GM12878 (cell line): ENCODE data around the gene PAEP. TPM values are rescaled to one million over a fixed set of nuclear protein-coding genes. Genes with fewer than 3 reads are reported as not detected.
"Not testable (repeated sequence)": the region's sequence is repeated elsewhere in the genome, so short reads cannot be mapped to it uniquely, and the experiment has no call there.

Source experiments
- ATAC-seq: fragments of 200-7000 bp; cut with Tn5 transposase; 3 replicates; pipeline ENCODE4 v1.9.1; 2020; ENCODE audit warnings: mild to moderate bottlenecking, moderate library complexity
- BruUV-seq: library from RNA; stranded (reverse); fragments of 400-500 nt; replicated peaks from 2 replicates; lab custom pipeline; 2021; lab: Mats Ljungman, UMichigan
- CTCF ChIA-PET: fragments of 300-600 bp; sonication (Branson Sonifier 250); formaldehyde crosslinking; extraction: SDS; loops from one replicate; lab custom pipeline; 2021; ENCODE audit warnings: inconsistent platforms; lab: Yijun Ruan, JAX
- POLR2A ChIA-PET: fragments of 350-600 bp; formaldehyde crosslinking; extraction: SDS; loops from one replicate; lab custom pipeline; 2021; ENCODE audit warnings: inconsistent platforms; lab: Charles Lee
- RAD21 ChIA-PET: fragments of 300-600 bp; sonication (Branson Sonifier 250); formaldehyde crosslinking; loops from one replicate; lab custom pipeline; 2023; ENCODE audit warnings: antibody characterized with exemption; ENCODE audit not compliant: unreplicated experiment; lab: Charles Lee
- SMC1A ChIA-PET: fragments of 300-600 bp; sonication (Branson Sonifier 250); formaldehyde crosslinking; loops from one replicate; lab custom pipeline; 2023; ENCODE audit not compliant: unreplicated experiment, uncharacterized antibody; lab: Charles Lee
- DNase-seq: peaks from one replicate; pipeline ENCODE4 v3.0.0-alpha.2; 2011; ENCODE audit warnings: low read depth, low spot score
- FAIRE-seq: peaks from 3 replicates; lab custom pipeline; 2011; peaks lifted over from hg19 to GRCh38; lab: Jason Lieb, UNC
- H2AFZ ChIP-seq: 2 replicates; pipeline ENCODE4 v1.6.0; 2011; ENCODE audit warnings: low read depth, low read length, control low read depth; ENCODE audit not compliant: control insufficient read depth
- H3K27ac ChIP-seq: 2 replicates; pipeline ENCODE4 v1.5.1; 2011; ENCODE audit warnings: control low read depth; ENCODE audit not compliant: control insufficient read depth, insufficient read depth
- H3K27me3 ChIP-seq, 2 experiments: replicated peaks in 1 of 2; 2 replicates each; pipeline versions ENCODE4 v1.6.0 to v1.6.1; 2011; ENCODE audit warnings: low read length in 1 of 2; ENCODE audit not compliant: control insufficient read depth in 2 of 2, insufficient read depth in 2 of 2
- H3K36me3 ChIP-seq, 2 experiments: 2 replicates each; pipeline ENCODE4 v1.5.1; 2011; ENCODE audit warnings: low read length in 1 of 2; ENCODE audit not compliant: control insufficient read depth in 2 of 2, insufficient read depth in 2 of 2
- H3K4me1 ChIP-seq: 2 replicates; pipeline ENCODE4 v1.6.1; 2011; ENCODE audit warnings: mild to moderate bottlenecking, low read length, moderate library complexity, mixed read lengths; ENCODE audit not compliant: control insufficient read depth, insufficient read depth
- H3K4me2 ChIP-seq: 2 replicates; pipeline ENCODE4 v1.6.0; 2011; ENCODE audit warnings: control low read depth; ENCODE audit not compliant: control insufficient read depth, insufficient read depth
- H3K4me3 ChIP-seq: fragments of 200-600 bp; sonication (generic); 2 replicates; pipeline ENCODE4 v1.5.1; 2016
- H3K79me2 ChIP-seq: 2 replicates; pipeline ENCODE4 v1.6.0; 2011; ENCODE audit warnings: low read length; ENCODE audit not compliant: control insufficient read depth, insufficient read depth
- H3K9ac ChIP-seq: 2 replicates; pipeline ENCODE4 v1.8.0; 2011; ENCODE audit warnings: low read length, control low read depth, mixed read lengths; ENCODE audit not compliant: control insufficient read depth, insufficient read depth
- H3K9me3 ChIP-seq: replicated peaks from 3 replicates; pipeline ENCODE4 v1.5.1; 2011; ENCODE audit warnings: mild to moderate bottlenecking, low read length; ENCODE audit not compliant: control insufficient read depth, insufficient read depth
- H4K20me1 ChIP-seq: 2 replicates; pipeline ENCODE4 v1.6.0; 2011; ENCODE audit not compliant: control insufficient read depth, insufficient read depth
- LARP7 ChIP-seq: fragments of 450-650 bp; IDR thresholded peaks from 2 replicates; pipeline ENCODE4 v1.6.1; 2017; ENCODE audit warnings: mild to moderate bottlenecking
- SIX5 ChIP-seq: IDR thresholded peaks from 2 replicates; pipeline ENCODE4 v1.6.1; 2011; ENCODE audit warnings: mild to moderate bottlenecking, low read depth, low read length, moderate library complexity; ENCODE audit not compliant: severe bottlenecking
- YY1 ChIP-seq: IDR thresholded peaks from 2 replicates; pipeline ENCODE4 v1.6.1; 2011; ENCODE audit warnings: low read depth, mild to moderate bottlenecking, low read length
- WGBS: methylation state at CpG from one replicate; pipeline ENCODE4 v1.1.6; 2016; ENCODE audit warnings: low lambda C conversion rate; ENCODE audit not compliant: insufficient replicate concordance, insufficient coverage; ENCODE audit errors: missing lambda C conversion rate; 5-methylcytosine and 5-hydroxymethylcytosine counted together
- in situ Hi-C: fragments of 300-500 bp; cut with MboI; formaldehyde crosslinking; loops from 9 replicates; pipeline ENCODE4 v1.14.3; 2018; ENCODE audit warnings: mixed read lengths
- intact Hi-C: fragments of 100-400 bp; cut with micrococcal nuclease; formaldehyde crosslinking; loops from one replicate; pipeline ENCODE4 v1.14.2; 2022; ENCODE audit not compliant: unreplicated experiment
- polyA plus RNA-seq, 11 experiments: library from polyadenylated mRNA; depleted of rRNA in 4 of 11; unstranded in 6 of 11; stranded (reverse) in 5 of 11; fragments of >200 nt; fragmentation: Nextera tagmentation in 4 of 11; fragmentation: Illumina TruSeq in 1 of 11; extraction: Ambion mirVana in 4 of 11; extraction: Trizol in 1 of 11; gene quantifications; 1 replicate in 1 of 11; 2 replicates in 10 of 11; pipeline versions ENCODE4 v1.2.1 to v1.2.3, GENCODE V29; 2011 to 2016; ENCODE audit warnings: inconsistent platforms in 2 of 11, missing spikeins in 2 of 11, low read depth in 1 of 11
- total RNA-seq, 4 experiments: library from RNA; depleted of rRNA in 3 of 4; stranded (reverse); fragments of >200 nt in 3 of 4; fragmentation: Illumina TruSeq in 1 of 4; extraction: Trizol in 1 of 4; gene quantifications; 2 replicates each; pipeline versions ENCODE4 v1.2.1 to v1.2.3, GENCODE V29; 2013 to 2021

Gene PAEP
- total and polyA plus RNA-seq, 10 of the 15 experiments (the other 5 are each of a cell fraction or from before 2014, with no cell fraction given), result not detected

GRCh38 chr9:135533674-135534073, 27.9 kb upstream of the PAEP start (continued):
- TF ChIP-seq SIX5, result no peak
- no peak for TF ChIP-seq YY1
- TF ChIP-seq LARP7, result no peak

GRCh38 chr9:135534192-135534711, 27.3 kb upstream of the PAEP start:
- intact Hi-C loops, BruUV-seq, RAD21 ChIA-PET: not testable (repeated sequence)

GRCh38 chr9:135534826-135535225, 26.7 kb upstream of the PAEP start:
- H3K4me2 ChIP-seq, H3K27me3 ChIP-seq, H3K4me3 ChIP-seq, DNase-seq, intact Hi-C loops, H3K36me3 ChIP-seq, FAIRE-seq, in situ Hi-C loops, H3K9ac ChIP-seq, CTCF ChIA-PET, H3K79me2 ChIP-seq, BruUV-seq, POLR2A ChIA-PET, H3K4me1 ChIP-seq, H3K9me3 ChIP-seq, ATAC-seq, H4K20me1 ChIP-seq, H2AFZ ChIP-seq, SMC1A ChIA-PET, H3K27ac ChIP-seq, RAD21 ChIA-PET: not testable (repeated sequence)
- WGBS, result 71% methylated on average over 4 of the region's 4 CpGs

More at GRCh38 chr9:135534192-135534711, 27.3 kb upstream of the PAEP start:
- FAIRE-seq, SMC1A ChIA-PET, DNase-seq, H3K9ac ChIP-seq, ATAC-seq, CTCF ChIA-PET, H4K20me1 ChIP-seq, H3K4me3 ChIP-seq, H3K79me2 ChIP-seq, H3K4me1 ChIP-seq, H3K9me3 ChIP-seq, H3K36me3 ChIP-seq, H3K4me2 ChIP-seq, H3K27me3 ChIP-seq, H2AFZ ChIP-seq, H3K27ac ChIP-seq, POLR2A ChIA-PET, in situ Hi-C loops: not testable (repeated sequence)
- 11% methylated on average over 10 of the region's 10 CpGs for WGBS

GRCh38 chr9:135535631-135536030, 25.9 kb upstream of the PAEP start:
- H3K4me3 ChIP-seq, in situ Hi-C loops, CTCF ChIA-PET, ATAC-seq, H3K27me3 ChIP-seq, SMC1A ChIA-PET, H4K20me1 ChIP-seq, intact Hi-C loops, H3K9me3 ChIP-seq, H3K27ac ChIP-seq, H3K36me3 ChIP-seq, H3K4me2 ChIP-seq, DNase-seq, BruUV-seq, FAIRE-seq, H2AFZ ChIP-seq, H3K9ac ChIP-seq, H3K4me1 ChIP-seq, POLR2A ChIA-PET, H3K79me2 ChIP-seq, RAD21 ChIA-PET: not testable (repeated sequence)
- 32% methylated on average over 5 of the region's 13 CpGs for WGBS
